SK-N-SH (cell line): ENCODE results near the gene XCR1.

Experiments
- CHD2 ChIP-seq: fragments of 150-350 bp; IDR thresholded peaks from 2 replicates; pipeline ENCODE4 v1.6.1; 2018; ENCODE audit warnings: low read length; ENCODE audit not compliant: partially characterized antibody
- EP300 ChIP-seq, 2 experiments: IDR thresholded peaks; 2 replicates each; pipeline versions ENCODE4 v1.4.0 to v1.6.1; 2012; ENCODE audit warnings: borderline replicate concordance in 1 of 2, low read depth in 1 of 2, low read length in 1 of 2
- FOXJ3 ChIP-seq: sonication (generic); formaldehyde crosslinking; IDR thresholded peaks from 2 replicates; pipeline ENCODE4 v1.5.1; 2020; ENCODE audit warnings: mild to moderate bottlenecking, missing genetic modification reagents
- MXI1 ChIP-seq: IDR thresholded peaks from 2 replicates; pipeline ENCODE4 v1.6.1; 2012; ENCODE audit warnings: mild to moderate bottlenecking, low read depth, low read length, improper control_type of control experiment
- POLR2AphosphoS5 ChIP-seq: IDR thresholded peaks from 2 replicates; pipeline ENCODE4 v1.6.1; 2012; ENCODE audit warnings: low read depth, low read length
- RAD21 ChIP-seq: IDR thresholded peaks from 2 replicates; pipeline ENCODE4 v1.6.1; 2012; ENCODE audit warnings: mild to moderate bottlenecking, low read length
- SIN3A ChIP-seq: IDR thresholded peaks from 2 replicates; pipeline ENCODE4 v1.6.1; 2012; ENCODE audit warnings: low read depth, mild to moderate bottlenecking, low read length, moderate library complexity, borderline replicate concordance
- TF ChIP-seq, protein P1 (sequence below): fragments of 200-600 bp; sonication (generic); IDR thresholded peaks from 2 replicates; pipeline ENCODE4 v1.6.1; 2017; ENCODE audit warnings: antibody characterized with exemption, mild to moderate bottlenecking, moderate library complexity

DNA sequence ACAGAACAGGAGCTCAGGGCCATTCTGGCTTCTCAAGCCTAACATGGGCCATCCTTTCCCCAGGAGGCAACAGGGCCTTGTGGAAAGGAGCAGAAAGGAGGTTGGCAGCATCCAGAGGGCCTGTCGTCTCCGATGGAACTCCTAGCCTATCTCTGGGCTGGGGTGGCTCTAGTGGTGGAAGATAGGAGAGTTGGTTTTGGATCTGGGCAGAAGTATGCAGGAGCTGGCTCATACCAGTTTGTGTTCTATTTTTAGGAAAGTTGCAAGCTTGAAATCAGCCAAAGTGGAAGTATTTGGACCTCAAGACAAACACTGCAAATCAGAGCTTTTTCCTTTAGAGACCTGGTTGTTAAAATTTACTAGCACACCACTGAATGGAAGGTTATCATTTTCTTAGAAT lies 35.4 kb upstream of the XCR1 start:
- no peak for TF ChIP-seq RAD21
- TF ChIP-seq, protein P1, sequence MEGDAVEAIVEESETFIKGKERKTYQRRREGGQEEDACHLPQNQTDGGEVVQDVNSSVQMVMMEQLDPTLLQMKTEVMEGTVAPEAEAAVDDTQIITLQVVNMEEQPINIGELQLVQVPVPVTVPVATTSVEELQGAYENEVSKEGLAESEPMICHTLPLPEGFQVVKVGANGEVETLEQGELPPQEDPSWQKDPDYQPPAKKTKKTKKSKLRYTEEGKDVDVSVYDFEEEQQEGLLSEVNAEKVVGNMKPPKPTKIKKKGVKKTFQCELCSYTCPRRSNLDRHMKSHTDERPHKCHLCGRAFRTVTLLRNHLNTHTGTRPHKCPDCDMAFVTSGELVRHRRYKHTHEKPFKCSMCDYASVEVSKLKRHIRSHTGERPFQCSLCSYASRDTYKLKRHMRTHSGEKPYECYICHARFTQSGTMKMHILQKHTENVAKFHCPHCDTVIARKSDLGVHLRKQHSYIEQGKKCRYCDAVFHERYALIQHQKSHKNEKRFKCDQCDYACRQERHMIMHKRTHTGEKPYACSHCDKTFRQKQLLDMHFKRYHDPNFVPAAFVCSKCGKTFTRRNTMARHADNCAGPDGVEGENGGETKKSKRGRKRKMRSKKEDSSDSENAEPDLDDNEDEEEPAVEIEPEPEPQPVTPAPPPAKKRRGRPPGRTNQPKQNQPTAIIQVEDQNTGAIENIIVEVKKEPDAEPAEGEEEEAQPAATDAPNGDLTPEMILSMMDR: no peak
- no peak for TF ChIP-seq SIN3A
- TF ChIP-seq POLR2AphosphoS5: no peak
- TF ChIP-seq FOXJ3 (CRISPR knock-in tag): no peak
- no peak for TF ChIP-seq MXI1
- no peak for TF ChIP-seq CHD2
- TF ChIP-seq EP300 (IDR thresholded peaks at IDR 0.05; ENCODE audit: borderline replicate concordance in 1 of 2, low read depth in 1 of 2, low read length in 1 of 2): no peak
